Measurements from ENCODE around the gene SH3BP1.

DNA sequence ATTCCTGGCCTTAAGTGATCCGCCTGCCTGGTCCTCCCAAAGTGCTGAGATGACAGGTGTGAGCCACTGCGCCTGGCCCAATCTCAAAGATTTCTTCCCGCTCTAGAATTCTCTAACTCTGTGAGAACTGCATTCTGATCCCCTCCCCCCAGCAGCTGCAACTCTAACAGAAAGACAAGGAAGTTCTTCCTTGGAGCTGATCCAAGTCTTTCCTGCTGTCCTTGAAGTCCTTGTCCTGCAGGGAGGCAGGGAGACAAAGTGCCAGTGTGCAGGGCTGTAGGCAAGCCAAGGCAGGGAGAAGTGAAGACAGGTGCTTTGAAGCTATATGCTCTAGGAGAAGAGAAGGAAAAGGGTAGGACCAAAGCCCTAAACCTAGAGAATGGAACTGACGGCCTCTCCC lies 40.3 kb upstream of the SH3BP1 start:
- no peak for TF ChIP-seq POLR2A (IDR thresholded peaks at IDR 0.05)
- TF ChIP-seq CTCF (IDR thresholded peaks at IDR 0.05), result no peak
- TF ChIP-seq POLR2AphosphoS5 (IDR thresholded peaks at IDR 0.05; ENCODE audit: insufficient read depth in 1 of 2, low read depth in 1 of 2), result no peak
